Keratinocyte (primary cell): ENCODE measurements around the gene MGAT4A. TPM values are rescaled to one million over a fixed set of nuclear protein-coding genes. Genes with fewer than 3 reads are reported as not detected.
A peak's percentile ranks its signal among the peaks of the same experiment; 100 is the strongest.

Experiments
- DNase-seq: peaks from one replicate; pipeline ENCODE4 v3.0.0-alpha.2; 2011; ENCODE audit warnings: low read depth, missing footprints, low spot score
- FAIRE-seq: peaks from 2 replicates; lab custom pipeline; 2011; peaks lifted over from hg19 to GRCh38; lab: Jason Lieb, UNC
- H2AFZ ChIP-seq: 2 replicates; pipeline ENCODE4 v1.6.0; 2012; ENCODE audit warnings: low read length, control low read depth, inconsistent platforms; ENCODE audit not compliant: control insufficient read depth
- H3K27ac ChIP-seq: 2 replicates; pipeline ENCODE4 v1.5.1; 2011; ENCODE audit warnings: low read length; ENCODE audit not compliant: control insufficient read depth, insufficient read depth
- H3K27me3 ChIP-seq: 3 replicates; pipeline ENCODE4 v1.6.0; 2011; ENCODE audit warnings: low read length; ENCODE audit not compliant: control insufficient read depth, insufficient read depth; ENCODE audit errors: extremely low read depth
- H3K36me3 ChIP-seq, 2 experiments: 2 replicates in 1 of 2; 3 replicates in 1 of 2; pipeline ENCODE4 v1.5.1; 2011; ENCODE audit warnings: low read length in 2 of 2, mild to moderate bottlenecking in 1 of 2; ENCODE audit not compliant: control insufficient read depth in 2 of 2, insufficient read depth in 2 of 2; ENCODE audit errors: extremely low read depth in 1 of 2
- H3K4me1 ChIP-seq: 3 replicates; pipeline ENCODE4 v1.5.1; 2011; ENCODE audit warnings: low read length; ENCODE audit not compliant: control insufficient read depth, insufficient read depth; ENCODE audit errors: extremely low read depth
- H3K4me2 ChIP-seq: 3 replicates; pipeline ENCODE4 v1.6.0; 2011; ENCODE audit warnings: low read depth, low read length; ENCODE audit not compliant: control insufficient read depth, insufficient read depth; ENCODE audit errors: extremely low read depth
- H3K4me3 ChIP-seq, 3 experiments: fragments of 200-600 bp in 1 of 3; sonication (generic) in 1 of 3; 2 replicates in 2 of 3; 3 replicates in 1 of 3; pipeline ENCODE4 v1.5.1; 2011 to 2016; ENCODE audit warnings: low read length in 3 of 3, mild to moderate bottlenecking in 3 of 3, control low read depth in 2 of 3, inconsistent platforms in 1 of 3, low read depth in 1 of 3, mixed read lengths in 1 of 3, mixed run types in 1 of 3, moderate library complexity in 1 of 3; ENCODE audit not compliant: control insufficient read depth in 2 of 3, insufficient read depth in 2 of 3; ENCODE audit errors: extremely low read depth in 1 of 3
- H3K79me2 ChIP-seq: 2 replicates; pipeline ENCODE4 v1.6.0; 2012; ENCODE audit warnings: low read length; ENCODE audit not compliant: control insufficient read depth, insufficient read depth
- H3K9ac ChIP-seq: 3 replicates; pipeline ENCODE4 v1.6.0; 2011; ENCODE audit warnings: low read length; ENCODE audit not compliant: control insufficient read depth, insufficient read depth; ENCODE audit errors: extremely low read depth
- H3K9me1 ChIP-seq: 3 replicates; pipeline ENCODE4 v1.6.0; 2011; ENCODE audit warnings: low read length; ENCODE audit not compliant: control insufficient read depth, insufficient read depth; ENCODE audit errors: extremely low read depth
- H3K9me3 ChIP-seq: 2 replicates; pipeline ENCODE4 v1.5.1; 2012; ENCODE audit warnings: low read depth, low read length; ENCODE audit not compliant: control insufficient read depth
- H4K20me1 ChIP-seq: 3 replicates; pipeline ENCODE4 v1.6.0; 2011; ENCODE audit warnings: low read length; ENCODE audit not compliant: control insufficient read depth, insufficient read depth; ENCODE audit errors: extremely low read depth
- CTCF ChIP-seq, 3 experiments: IDR thresholded peaks in 1 of 3; conservative IDR thresholded peaks in 1 of 3; optimal IDR thresholded peaks in 1 of 3; 2 replicates in 2 of 3; 3 replicates in 1 of 3; pipeline versions ENCODE3 to v1.5.1; 2011; ENCODE audit warnings: low read length in 3 of 3, mild to moderate bottlenecking in 3 of 3, moderate library complexity in 2 of 3, control low read depth in 1 of 3, inconsistent platforms in 1 of 3; ENCODE audit not compliant: insufficient read depth in 2 of 3; ENCODE audit errors: extremely low read depth in 1 of 3
- EZH2 ChIP-seq: IDR thresholded peaks from one replicate; pipeline ENCODE4 v1.6.1; 2012; ENCODE audit warnings: inconsistent platforms, mild to moderate bottlenecking, low read length, moderate library complexity
- dilution Hi-C: fragments of 300-500 bp; cut with MboI; formaldehyde crosslinking; loops from one replicate; pipeline ENCODE4 v1.7.0; 2020; ENCODE audit warnings: low sequenced_read_pairs; ENCODE audit not compliant: extremely low pct_ligation_motif_present
- polyA plus RNA-seq, 5 experiments: library from polyadenylated mRNA; depleted of rRNA in 3 of 5; stranded (reverse) in 3 of 5; stranded (forward) in 1 of 5; unstranded in 1 of 5; fragments of >200 nt; gene quantifications; 1 replicate in 1 of 5; 2 replicates in 3 of 5; 3 replicates in 1 of 5; pipeline versions ENCODE4 v1.2.1 to v1.2.3, GENCODE V29; 2011 to 2012; ENCODE audit warnings: missing spikeins in 2 of 5, low read depth in 1 of 5, low replicate concordance in 1 of 5

Gene MGAT4A
- polyA plus RNA-seq, 1 donor (not counting 4 experiments of a cell fraction or from before 2014, with no cell fraction given): 0.81 TPM

- Histone ChIP-seq H3K36me3 (no peaks in the 10 kb centered on the region), H3K4me2 (no peak overlapping the region), H3K9ac (no peak overlapping the region), H4K20me1 (no peaks in the 10 kb centered on the region), H3K9me3 (no peaks in the 10 kb centered on the region), H3K27me3 (no peaks in the 10 kb centered on the region), H3K4me1 (peaks cover 3% of the 10 kb centered on the region), H3K9me1 (no peaks in the 10 kb centered on the region), H3K4me3 (no peak overlapping the region), H3K79me2 (no peaks in the 10 kb centered on the region), H2AFZ (no peak overlapping the region), H3K27ac (no peak overlapping the region)
- DNase-seq: no peak
- TF ChIP-seq EZH2 (no peak), CTCF (optimal IDR thresholded peaks at IDR 0.05 in 1 of 3, IDR thresholded peaks at IDR 0.05 in 1 of 3, conservative IDR thresholded peaks at IDR 0.05 in 1 of 3; ENCODE audit: extremely low read depth in 1 of 3, insufficient read depth in 2 of 3, low read length in 3 of 3) (no peak)
- no peak for FAIRE-seq
- dilution Hi-C loops: no loop called here
These were observed 80.9 kb downstream of the MGAT4A start for GRCh38 chr2:98649992-98650375.

- Histone ChIP-seq H3K4me2 (no peak overlapping the region), H3K9ac (no peak overlapping the region), H2AFZ (no peak overlapping the region), H3K4me1 (peaks cover 3% of the 10 kb centered on the region), H3K27ac (no peak overlapping the region), H3K4me3 (no peak overlapping the region), H3K9me3 (no peaks in the 10 kb centered on the region), H4K20me1 (no peaks in the 10 kb centered on the region), H3K79me2 (no peaks in the 10 kb centered on the region), H3K36me3 (no peaks in the 10 kb centered on the region), H3K9me1 (no peaks in the 10 kb centered on the region), H3K27me3 (no peaks in the 10 kb centered on the region)
- dilution Hi-C loops: no loop called here
- TF ChIP-seq CTCF (optimal IDR thresholded peaks at IDR 0.05 in 1 of 3, IDR thresholded peaks at IDR 0.05 in 1 of 3, conservative IDR thresholded peaks at IDR 0.05 in 1 of 3; ENCODE audit: extremely low read depth in 1 of 3, insufficient read depth in 2 of 3, low read length in 3 of 3) (peak; percentile 94 to 99 (median 98)), EZH2 (no peak)
- peak; percentile 86 for FAIRE-seq
- DNase-seq: peak; percentile 66
These were observed 81.6 kb downstream of the MGAT4A start for GRCh38 chr2:98649135-98649991.
